CD4-positive, alpha-beta memory T cell (primary cell): ENCODE results near the gene GFOD1. TPM values are rescaled to one million over a fixed set of nuclear protein-coding genes. Genes with fewer than 3 reads are reported as not detected.

ENCODE experiments used
- CTCF ChIA-PET: fragments of 350-600 bp; sonication (Branson Sonifier 250); formaldehyde crosslinking; loops from one replicate; lab custom pipeline; 2021; ENCODE audit warnings: inconsistent platforms; ENCODE audit not compliant: partially characterized antibody; lab: Charles Lee
- POLR2A ChIA-PET: fragments of 350-600 bp; sonication (Branson Sonifier 250); formaldehyde crosslinking; loops from one replicate; lab custom pipeline; 2021; ENCODE audit not compliant: partially characterized antibody; lab: Charles Lee
- DNase-seq, 5 donors: peaks; one replicate each; pipeline versions ENCODE4 v3.0.0 to v3.0.0-alpha.2; 2020 to 2022; ENCODE audit warnings: mixed read lengths in 1 of 5
- H3K27ac ChIP-seq: one replicate; pipeline ENCODE4 v1.7.0; 2013; ENCODE audit warnings: low read depth, low read length
- H3K27me3 ChIP-seq: 2 replicates; pipeline ENCODE4 v1.7.0; 2013; ENCODE audit warnings: mild to moderate bottlenecking, low read length, moderate library complexity; ENCODE audit not compliant: insufficient read depth
- H3K36me3 ChIP-seq: 2 replicates; pipeline ENCODE4 v1.7.0; 2013; ENCODE audit warnings: mild to moderate bottlenecking, low read length, moderate library complexity; ENCODE audit not compliant: insufficient read depth
- H3K4me1 ChIP-seq: 2 replicates; pipeline ENCODE4 v1.7.0; 2013; ENCODE audit warnings: mild to moderate bottlenecking, low read length, moderate library complexity; ENCODE audit not compliant: insufficient read depth
- H3K4me3 ChIP-seq, 2 donors: one replicate each; pipeline ENCODE4 v1.7.0; 2013; ENCODE audit warnings: low read length in 2 of 2, mild to moderate bottlenecking in 1 of 2
- H3K9me3 ChIP-seq, 2 donors: one replicate each; pipeline ENCODE4 v1.7.0; 2013; ENCODE audit warnings: low read length in 2 of 2, control low read depth in 1 of 2; ENCODE audit not compliant: control insufficient read depth in 1 of 2
- H3K27ac Mint-ChIP-seq, 7 donors: one replicate each; pipeline ENCODE4 v1.8.0; 2020 to 2021; ENCODE audit warnings: mixed read lengths in 7 of 7, mild to moderate bottlenecking in 6 of 7, inconsistent platforms in 3 of 7, moderate library complexity in 3 of 7
- H3K27me3 Mint-ChIP-seq, 2 donors: one replicate each; pipeline ENCODE4 v1.8.0; 2020 to 2021; ENCODE audit warnings: mixed read lengths in 2 of 2
- H3K36me3 Mint-ChIP-seq, 2 donors: one replicate each; pipeline ENCODE4 v1.8.0; 2020 to 2021; ENCODE audit warnings: mixed read lengths in 2 of 2, inconsistent platforms in 1 of 2, mild to moderate bottlenecking in 1 of 2
- H3K4me1 Mint-ChIP-seq, 4 donors: one replicate each; pipeline ENCODE4 v1.8.0; 2020 to 2021; ENCODE audit warnings: mixed read lengths in 4 of 4, mild to moderate bottlenecking in 1 of 4
- H3K4me3 Mint-ChIP-seq, 8 donors: one replicate each; pipeline ENCODE4 v1.8.0; 2020 to 2021; ENCODE audit warnings: mixed read lengths in 8 of 8, mild to moderate bottlenecking in 7 of 8, moderate library complexity in 6 of 8, inconsistent platforms in 3 of 8
- H3K9me3 Mint-ChIP-seq, 8 donors: one replicate each; pipeline ENCODE4 v1.8.0; 2020 to 2021; ENCODE audit warnings: mixed read lengths in 8 of 8, mild to moderate bottlenecking in 5 of 8, inconsistent platforms in 3 of 8, moderate library complexity in 1 of 8
- intact Hi-C: fragments of 100-400 bp; cut with micrococcal nuclease; formaldehyde crosslinking; loops from one replicate; pipeline ENCODE4 v1.15.1; 2023
- polyA plus RNA-seq, 2 donors: library from polyadenylated mRNA; unstranded; fragments of 300-500 nt; fragmentation: Illumina TruSeq; gene quantifications; one replicate each; pipeline ENCODE4 v1.2.3, GENCODE V29; 2021
- total RNA-seq, 2 experiments: library from RNA; stranded (reverse); gene quantifications; one replicate each; pipeline ENCODE4 v1.2.3, GENCODE V29; 2021

Gene GFOD1
- total and polyA plus RNA-seq, 4 experiments from 2014 or later: 0.95 to 1.1 (median 0.97) TPM; not detected in 1

- Mint-ChIP-seq H3K27ac (no peak overlapping the region), H3K4me1 (peaks cover 0 to 5% (median under 1%) of the 10 kb centered on the region in 4 donors)
- POLR2A ChIA-PET: no interaction called here
Measured at GRCh38 chr6:13528232-13528631, 40.8 kb upstream of the GFOD1 start.

GRCh38 chr6:13527671-13528056 lies 40.3 kb upstream of the GFOD1 start:
- no peak overlapping the region for H3K27ac Mint-ChIP-seq
- intact Hi-C loops: no loop called here

More at GRCh38 chr6:13528232-13528631, 40.8 kb upstream of the GFOD1 start:
- Histone ChIP-seq H3K27ac (no peak overlapping the region), H3K27me3 (no peaks in the 10 kb centered on the region), H3K4me3 (no peak overlapping the region), H3K4me1 (no peaks in the 10 kb centered on the region), H3K36me3 (no peaks in the 10 kb centered on the region), H3K9me3 (no peaks in the 10 kb centered on the region)
- DNase-seq: no peak
- intact Hi-C loops: no loop called here
- Mint-ChIP-seq H3K9me3 (no peaks in the 10 kb centered on the region), H3K27me3 (no peaks in the 10 kb centered on the region), H3K36me3 (no peaks in the 10 kb centered on the region), H3K4me3 (no peak overlapping the region)
- CTCF ChIA-PET: no interaction called here

GRCh38 chr6:13526727-13527670 lies 39.6 kb upstream of the GFOD1 start:
- Histone ChIP-seq H3K27me3 (no peaks in the 10 kb centered on the region), H3K9me3 (no peaks in the 10 kb centered on the region), H3K4me3 (no peak overlapping the region), H3K27ac (no peak overlapping the region), H3K4me1 (no peaks in the 10 kb centered on the region), H3K36me3 (no peaks in the 10 kb centered on the region)
- H3K36me3 Mint-ChIP-seq: no peaks in the 10 kb centered on the region
- CTCF ChIA-PET: interaction anchor here (1.1 to 1.3 kb wide), 3 partner anchors 11 to 48 kb away, joined by 3 to 4 read pairs (median 3); partner anchors contain the start of gene SIRT5
- H3K4me3 Mint-ChIP-seq: no peak overlapping the region
- peak in 3 of 5 donors; percentile 0 to 8 (median 6) for DNase-seq
- H3K27me3 Mint-ChIP-seq: no peaks in the 10 kb centered on the region
- POLR2A ChIA-PET: no interaction called here
- H3K9me3 Mint-ChIP-seq: no peaks in the 10 kb centered on the region
- intact Hi-C loops: no loop called here
- no peak overlapping the region for H3K27ac Mint-ChIP-seq
- peaks cover 0 to 5% (median under 1%) of the 10 kb centered on the region in 4 donors for H3K4me1 Mint-ChIP-seq

More at GRCh38 chr6:13527671-13528056, 40.3 kb upstream of the GFOD1 start:
- Mint-ChIP-seq H3K4me1 (peaks cover 0 to 5% (median under 1%) of the 10 kb centered on the region in 4 donors), H3K4me3 (no peak overlapping the region), H3K36me3 (no peaks in the 10 kb centered on the region), H3K9me3 (no peaks in the 10 kb centered on the region), H3K27me3 (no peaks in the 10 kb centered on the region)
- Histone ChIP-seq H3K27me3 (no peaks in the 10 kb centered on the region), H3K27ac (no peak overlapping the region), H3K36me3 (no peaks in the 10 kb centered on the region), H3K4me1 (no peaks in the 10 kb centered on the region), H3K4me3 (no peak overlapping the region), H3K9me3 (no peaks in the 10 kb centered on the region)
- ChIA-PET POLR2A (no interaction called here), CTCF (interaction anchor here (1.3 kb wide), 1 partner anchor 15 kb away, joined by 3 read pairs; no protein-coding TSS in a partner anchor)
- no peak for DNase-seq

GRCh38 chr6:13526357-13526726 lies 38.9 kb upstream of the GFOD1 start:
- Histone ChIP-seq H3K27me3 (no peaks in the 10 kb centered on the region), H3K36me3 (no peaks in the 10 kb centered on the region), H3K4me3 (no peak overlapping the region), H3K9me3 (no peaks in the 10 kb centered on the region), H3K27ac (no peak overlapping the region), H3K4me1 (no peaks in the 10 kb centered on the region)
- Mint-ChIP-seq H3K36me3 (no peaks in the 10 kb centered on the region), H3K4me3 (no peak overlapping the region), H3K4me1 (peaks cover 0 to 5% (median under 1%) of the 10 kb centered on the region in 4 donors), H3K27ac (no peak overlapping the region), H3K9me3 (peaks cover 0 to under 1% (median 0%) of the 10 kb centered on the region in 8 donors), H3K27me3 (peaks cover 0 to under 1% of the 10 kb centered on the region in 2 donors)
- POLR2A ChIA-PET: no interaction called here
- CTCF ChIA-PET: interaction anchor here (1.1 to 1.3 kb wide), 3 partner anchors 12 to 48 kb away, joined by 3 to 4 read pairs (median 3); partner anchors contain the start of gene SIRT5
- intact Hi-C loops: no loop called here
- no peak for DNase-seq

GRCh38 chr6:13524801-13525508 lies 37.6 kb upstream of the GFOD1 start:
- Mint-ChIP-seq H3K4me3 (no peak overlapping the region), H3K27me3 (peaks cover 3% of the 10 kb centered on the region in 2 donors), H3K27ac (no peak overlapping the region), H3K4me1 (peaks cover 0 to 5% (median under 1%) of the 10 kb centered on the region in 4 donors), H3K9me3 (peaks cover 0 to 2% (median 0%) of the 10 kb centered on the region in 8 donors), H3K36me3 (no peaks in the 10 kb centered on the region)
- CTCF ChIA-PET: no interaction called here
- H3K27ac ChIP-seq: no peak overlapping the region
- intact Hi-C loops: no loop called here
- no peaks in the 10 kb centered on the region for H3K4me1 ChIP-seq
- POLR2A ChIA-PET: no interaction called here
- no peak overlapping the region for H3K4me3 ChIP-seq
- no peak for DNase-seq
- H3K36me3 ChIP-seq: no peaks in the 10 kb centered on the region
- H3K9me3 ChIP-seq: no peaks in the 10 kb centered on the region
- H3K27me3 ChIP-seq: no peaks in the 10 kb centered on the region

GRCh38 chr6:13523826-13524622 lies 36.6 kb upstream of the GFOD1 start:
- peaks cover 0 to 5% (median under 1%) of the 10 kb centered on the region in 4 donors for H3K4me1 Mint-ChIP-seq
- Histone ChIP-seq H3K36me3 (no peaks in the 10 kb centered on the region), H3K4me1 (no peaks in the 10 kb centered on the region), H3K27me3 (no peaks in the 10 kb centered on the region), H3K27ac (no peak overlapping the region), H3K4me3 (no peak overlapping the region), H3K9me3 (no peaks in the 10 kb centered on the region)
- H3K9me3 Mint-ChIP-seq: peaks cover 0 to 4% (median 0%) of the 10 kb centered on the region in 8 donors
- H3K4me3 Mint-ChIP-seq: no peak overlapping the region
- H3K27me3 Mint-ChIP-seq: peaks cover 5 to 6% of the 10 kb centered on the region in 2 donors
- DNase-seq: no peak
- ChIA-PET CTCF (no interaction called here), POLR2A (no interaction called here)
- H3K36me3 Mint-ChIP-seq: no peaks in the 10 kb centered on the region
- no peak overlapping the region for H3K27ac Mint-ChIP-seq
- intact Hi-C loops: no loop called here
